SK-N-DZ (cell line): ENCODE results near the gene DNAAF3. TPM values are rescaled to one million over a fixed set of nuclear protein-coding genes. Genes with fewer than 3 reads are reported as not detected.
"Not testable (repeated sequence)": the region's sequence is repeated elsewhere in the genome, so short reads cannot be mapped to it uniquely, and the experiment has no call there.

Experiments used
- DNase-seq: peaks from one replicate; pipeline ENCODE4 v3.0.0-alpha.2; 2015; ENCODE audit warnings: low spot score
- polyA plus RNA-seq, 2 experiments: library from polyadenylated mRNA; depleted of rRNA; stranded (reverse); fragments of >200 nt; gene quantifications; 2 replicates each; pipeline ENCODE4 v1.2.3, GENCODE V29; 2014

The DNAAF3 gene
- 1.0 and 2.6 TPM in 2 replicates for polyA plus RNA-seq (2014; cell fraction: cytosol; rRNA removed)
- polyA plus RNA-seq (2014; cell fraction: nucleus; rRNA removed), result 0.83 and 1.4 TPM in 2 replicates

DNA sequence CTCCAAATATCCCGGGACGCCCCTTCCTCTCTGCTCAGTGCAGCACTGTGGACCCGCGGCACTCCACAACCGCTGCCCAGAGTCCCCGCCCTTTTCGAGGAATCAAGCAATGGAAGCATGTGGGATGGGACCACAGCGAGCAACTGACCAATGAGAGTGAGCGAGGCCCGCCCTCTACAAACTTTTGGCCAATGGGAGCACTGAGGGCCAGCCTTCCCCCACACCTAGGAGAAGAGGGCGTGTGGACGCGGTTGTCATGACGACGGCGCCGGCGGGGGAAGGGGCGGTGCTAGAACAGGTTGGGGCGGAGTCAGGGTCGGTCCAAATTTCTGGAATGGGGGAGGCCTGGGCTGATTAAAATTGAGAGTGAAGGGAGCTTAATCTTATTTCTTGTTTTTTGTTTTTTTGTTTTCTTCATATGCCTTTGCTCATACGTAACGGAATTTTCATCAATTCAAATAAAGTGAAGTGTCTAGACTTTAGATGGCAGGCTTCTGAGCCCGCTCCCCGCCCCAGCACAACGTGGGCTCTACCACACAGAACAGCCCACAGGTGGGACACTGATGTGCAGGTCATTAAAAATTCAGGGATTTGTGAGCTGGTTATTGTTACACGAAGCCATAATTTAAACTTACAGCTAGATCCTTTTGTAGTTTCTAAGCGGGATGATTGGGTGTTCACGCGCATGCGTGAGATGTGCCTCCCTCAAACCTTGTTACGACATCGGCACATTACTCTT is at the start of gene DNAAF3:
Gene DNAAF3, minus strand, starts transcription at position 84 of the 739 bp plus-strand sequence. CDS start 200 bp downstream, outside the sequence.
- peak; percentile 90 for DNase-seq

DNA sequence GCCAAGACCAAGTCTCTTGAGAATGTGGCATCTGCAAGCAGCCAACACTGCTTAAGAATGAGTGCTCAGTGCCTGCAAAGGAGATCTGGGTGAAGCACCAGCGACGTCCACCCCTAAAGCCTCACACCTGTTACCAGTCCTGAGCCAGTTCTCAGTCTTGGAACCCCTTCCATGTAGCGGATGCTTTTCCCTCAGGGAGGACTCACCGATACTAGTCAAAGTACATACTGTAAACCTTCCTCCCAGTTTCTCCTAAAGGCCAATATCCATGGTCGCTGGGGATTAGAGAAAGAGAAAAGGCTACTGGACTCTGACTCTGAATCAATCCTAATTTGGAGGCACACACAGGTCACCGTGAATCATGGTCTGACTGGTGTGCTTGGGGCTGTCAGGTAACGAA is 47.1 kb upstream of the DNAAF3 start:
- DNase-seq, result no peak

GRCh38 chr19:55212447-55212846 is 46.0 kb upstream of the DNAAF3 start:
- no peak for DNase-seq

DNA sequence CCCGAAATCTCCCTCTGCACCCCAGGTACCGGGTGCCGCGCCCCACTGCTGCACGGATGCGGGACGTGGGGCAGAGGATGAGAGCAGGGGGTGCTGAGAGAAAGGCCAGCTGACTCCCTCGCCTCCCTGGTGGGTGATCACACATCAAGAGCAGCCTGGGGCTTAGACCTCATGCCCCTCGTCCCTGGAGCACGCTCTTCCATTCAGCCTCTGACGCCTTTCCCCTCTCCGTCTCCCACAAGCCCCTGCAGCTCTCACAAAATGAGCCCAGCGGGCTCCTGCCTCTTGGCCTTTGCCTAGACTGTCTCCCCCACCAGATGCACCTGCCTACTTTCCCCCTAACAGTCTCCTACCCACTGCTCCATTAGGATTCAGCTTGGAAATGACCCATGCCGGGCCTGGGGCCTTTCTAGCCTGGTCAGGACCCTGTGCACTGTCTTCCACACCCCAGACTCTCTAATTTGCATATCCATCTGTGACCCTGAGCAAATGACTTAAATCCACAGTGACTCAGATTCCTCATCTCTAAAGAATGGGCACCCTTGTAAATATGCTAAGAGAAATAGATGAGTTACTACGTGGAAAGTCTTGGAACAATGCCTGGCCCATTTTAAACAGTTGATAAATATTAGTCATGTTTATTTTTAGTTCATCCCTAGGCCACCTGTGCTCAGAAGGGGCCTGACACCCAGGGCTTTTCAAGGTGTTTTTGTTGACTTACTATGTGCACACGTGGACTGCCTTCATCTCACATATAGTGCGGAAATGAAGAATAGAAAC is 43.5 kb upstream of the DNAAF3 start:
- DNase-seq, result no peak

- no peak for DNase-seq
Measured at GRCh38 chr19:55208880-55209692, 42.7 kb upstream of the DNAAF3 start, which contains the start of gene PTPRH. Gene PTPRH (minus strand): TSS chr19:55209501. CDS start chr19:55209433, 68 bp downstream.

DNA sequence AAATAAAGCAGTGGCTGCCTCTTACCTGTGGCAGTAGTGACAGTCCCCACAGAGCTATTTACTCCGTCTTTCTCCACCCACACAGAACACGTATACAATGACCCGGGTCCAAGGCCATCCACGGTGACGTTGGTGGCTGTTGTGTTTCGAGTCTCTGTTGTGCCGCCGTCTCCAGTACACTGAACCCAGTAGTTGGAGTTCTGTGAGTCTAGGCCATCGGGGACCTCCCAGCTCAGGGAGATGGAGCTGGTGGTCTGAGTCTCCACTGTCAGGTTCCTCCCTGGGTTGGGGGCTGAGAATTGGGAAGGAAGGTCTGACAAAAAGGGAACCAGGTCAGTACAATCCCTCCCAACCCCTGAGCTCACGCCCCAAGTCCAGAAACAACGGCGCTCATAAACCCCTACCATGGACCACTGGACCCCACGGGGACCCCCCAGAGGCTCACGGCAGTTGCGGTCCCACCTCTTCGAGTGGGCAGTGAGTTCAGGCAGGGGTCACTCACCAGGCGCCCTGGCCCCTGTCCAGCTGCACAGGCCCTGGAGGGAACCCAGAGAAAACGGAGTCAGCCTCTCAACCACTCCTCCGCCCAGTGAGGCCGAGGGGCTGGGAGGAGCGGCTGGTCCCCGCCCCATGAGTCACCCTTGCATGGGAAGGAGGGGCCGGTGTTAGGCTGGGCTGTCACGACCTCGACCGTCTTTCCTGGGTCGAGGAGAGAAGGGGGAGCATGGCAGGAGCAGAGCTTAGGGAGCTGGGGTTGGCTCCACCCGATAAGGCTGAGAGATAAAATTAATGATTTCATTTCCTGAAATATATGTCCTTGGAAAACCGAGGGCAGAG is 40.5 kb upstream of the DNAAF3 start:
- peak; percentile 32 for DNase-seq

- DNase-seq, result not testable (repeated sequence)
Measured at GRCh38 chr19:55202199-55202598, 35.8 kb upstream of the DNAAF3 start.

- no peak for DNase-seq
Measured at GRCh38 chr19:55199620-55200204, 33.3 kb upstream of the DNAAF3 start.

- no peak for DNase-seq
Measured at GRCh38 chr19:55198651-55199050, 32.2 kb upstream of the DNAAF3 start.

GRCh38 chr19:55197528-55197927 is 31.1 kb upstream of the DNAAF3 start:
- no peak for DNase-seq

DNA sequence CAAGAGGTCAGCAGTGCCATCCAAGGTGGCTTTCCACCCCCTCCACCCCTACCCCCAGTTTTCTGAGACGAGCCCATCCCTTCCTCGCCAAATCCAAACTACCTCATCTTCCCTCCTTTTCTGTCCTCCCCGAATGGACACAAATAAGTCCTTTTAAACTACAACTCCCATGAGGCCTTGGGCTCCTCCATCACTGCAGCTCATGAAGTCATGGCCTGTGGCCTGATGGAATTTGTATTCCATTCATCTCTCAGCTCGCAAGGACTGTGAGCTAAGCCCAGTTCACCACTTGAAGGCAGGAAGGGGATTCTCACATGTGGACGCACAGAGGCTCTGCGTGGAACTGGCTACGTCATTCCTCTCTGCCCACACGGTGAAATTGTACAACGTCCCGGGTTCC is 30.4 kb upstream of the DNAAF3 start:
- DNase-seq, result no peak

DNA sequence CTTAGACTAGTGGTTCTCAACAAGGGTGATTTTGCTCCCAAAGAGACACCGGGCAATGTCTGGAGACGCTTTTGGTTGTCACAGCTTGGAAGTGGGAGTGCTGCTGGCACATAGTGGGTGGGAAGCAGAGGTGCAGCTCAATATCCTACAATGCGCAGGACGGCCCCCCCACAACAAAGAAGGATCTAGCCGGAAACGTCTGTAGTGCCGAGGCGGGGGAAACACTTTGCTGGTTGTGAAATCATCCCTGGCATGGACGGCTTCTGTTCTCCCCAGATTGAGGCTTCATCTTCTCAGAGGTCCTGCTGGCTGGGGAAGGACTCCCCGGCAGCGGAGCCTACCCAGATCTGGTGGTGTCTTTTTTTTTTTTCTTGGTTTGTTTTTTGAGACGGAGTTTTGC is 27.1 kb upstream of the DNAAF3 start:
- DNase-seq, result no peak

DNA sequence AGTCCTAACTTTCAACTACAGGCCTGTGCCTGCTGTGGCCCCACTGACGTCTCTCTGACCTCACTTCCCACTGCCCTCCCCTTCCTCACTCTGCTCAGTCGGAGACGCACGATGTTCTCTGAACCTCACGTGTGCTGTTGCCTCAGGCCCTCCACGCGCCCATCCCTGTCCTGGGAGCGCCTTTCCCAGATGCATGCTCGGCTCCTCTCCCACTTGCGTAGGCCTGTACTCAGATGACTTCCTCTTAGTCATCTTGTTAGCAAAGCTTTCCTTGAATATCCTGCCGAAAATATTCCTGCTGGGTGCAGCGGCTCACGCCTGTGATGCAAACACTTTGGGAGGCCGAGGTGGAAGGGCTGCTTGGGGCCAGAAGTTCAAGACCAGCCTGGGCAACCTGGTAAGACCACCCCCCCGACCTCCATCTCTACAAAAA is 23.0 kb upstream of the DNAAF3 start:
- peak; percentile 40 for DNase-seq

- DNase-seq, result no peak
Measured at GRCh38 chr19:55188625-55189024, 22.2 kb upstream of the DNAAF3 start.

DNA sequence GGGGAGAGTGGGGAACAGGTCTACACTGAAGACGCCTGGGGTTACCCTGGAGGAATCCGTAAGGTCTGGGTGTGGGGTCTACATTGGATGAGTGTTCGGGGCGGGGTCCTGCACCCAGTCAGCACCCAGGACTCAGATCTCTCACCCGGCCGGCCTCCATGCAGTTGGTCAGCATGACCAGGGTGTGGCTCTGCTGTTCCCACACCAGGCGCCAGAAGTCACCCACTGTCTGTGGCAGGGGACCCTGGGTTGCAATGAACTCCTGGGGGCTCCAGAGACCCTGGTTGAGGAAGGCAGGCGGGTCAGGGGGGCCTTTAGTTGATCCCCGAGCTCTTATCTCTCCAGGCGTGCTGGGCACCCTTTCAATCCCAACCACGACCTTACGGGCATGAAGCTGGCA is 19.7 kb upstream of the DNAAF3 start:
- DNase-seq, result no peak

GRCh38 chr19:55181740-55182139 is 15.3 kb upstream of the DNAAF3 start:
- no peak for DNase-seq

- DNase-seq, result no peak
Measured at GRCh38 chr19:55179606-55180484, 13.4 kb upstream of the DNAAF3 start, which contains the start of gene SYT5. Gene SYT5 (minus strand): TSS chr19:55180289. CDS start chr19:55179041, 1,248 bp downstream.

- DNase-seq, result peak; percentile 73
Measured at GRCh38 chr19:55178781-55179599, 12.6 kb upstream of the DNAAF3 start.
